ENCODE data around the gene DACT1.
"Not testable (repeated sequence)": the region's sequence is repeated elsewhere in the genome, so short reads cannot be mapped to it uniquely, and the experiment has no call there.

DACT1 gene, protein sequence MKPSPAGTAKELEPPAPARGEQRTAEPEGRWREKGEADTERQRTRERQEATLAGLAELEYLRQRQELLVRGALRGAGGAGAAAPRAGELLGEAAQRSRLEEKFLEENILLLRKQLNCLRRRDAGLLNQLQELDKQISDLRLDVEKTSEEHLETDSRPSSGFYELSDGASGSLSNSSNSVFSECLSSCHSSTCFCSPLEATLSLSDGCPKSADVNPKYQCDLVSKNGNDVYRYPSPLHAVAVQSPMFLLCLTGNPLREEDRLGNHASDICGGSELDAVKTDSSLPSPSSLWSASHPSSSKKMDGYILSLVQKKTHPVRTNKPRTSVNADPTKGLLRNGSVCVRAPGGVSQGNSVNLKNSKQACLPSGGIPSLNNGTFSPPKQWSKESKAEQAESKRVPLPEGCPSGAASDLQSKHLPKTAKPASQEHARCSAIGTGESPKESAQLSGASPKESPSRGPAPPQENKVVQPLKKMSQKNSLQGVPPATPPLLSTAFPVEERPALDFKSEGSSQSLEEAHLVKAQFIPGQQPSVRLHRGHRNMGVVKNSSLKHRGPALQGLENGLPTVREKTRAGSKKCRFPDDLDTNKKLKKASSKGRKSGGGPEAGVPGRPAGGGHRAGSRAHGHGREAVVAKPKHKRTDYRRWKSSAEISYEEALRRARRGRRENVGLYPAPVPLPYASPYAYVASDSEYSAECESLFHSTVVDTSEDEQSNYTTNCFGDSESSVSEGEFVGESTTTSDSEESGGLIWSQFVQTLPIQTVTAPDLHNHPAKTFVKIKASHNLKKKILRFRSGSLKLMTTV

GRCh38 chr14:58637391-58638230 is at the start of gene DACT1:
TSS of gene DACT1 (plus strand) at chr14:58637962. CDS start at chr14:58638203, 241 bp downstream.
- DNase-seq (ENCODE audit: low read depth in 1 of 2, low spot score in 1 of 2): peak in 1 of 2 donors; percentile 52

GRCh38 chr14:58588321-58588720 is 49.4 kb upstream of the DACT1 start:
- not testable (repeated sequence) for DNase-seq (ENCODE audit: low read depth in 1 of 2, low spot score in 1 of 2)

DNA sequence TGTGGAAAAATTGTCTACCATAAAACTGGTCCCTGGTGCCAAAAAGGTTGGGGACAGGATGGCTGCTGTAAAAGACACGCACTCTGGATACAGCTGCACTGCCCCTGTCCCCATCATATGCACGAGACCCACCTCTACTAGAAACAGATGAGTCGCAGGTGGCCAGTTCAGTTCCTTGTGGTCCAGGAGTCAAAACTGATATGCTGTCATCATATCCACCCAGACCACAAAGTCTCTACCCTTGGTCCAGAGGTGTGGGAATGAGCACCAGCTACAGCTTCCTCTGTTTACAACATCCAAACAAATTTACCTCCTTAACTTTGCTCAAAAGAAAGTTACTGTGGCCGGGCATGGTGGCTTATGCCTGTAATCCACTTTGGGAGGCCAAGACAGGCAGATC is 43.8 kb upstream of the DACT1 start:
- no peak for DNase-seq (ENCODE audit: low read depth in 1 of 2, low spot score in 1 of 2)

GRCh38 chr14:58597041-58597440 is 40.7 kb upstream of the DACT1 start:
- DNase-seq (ENCODE audit: low read depth in 1 of 2, low spot score in 1 of 2): no peak

DNA sequence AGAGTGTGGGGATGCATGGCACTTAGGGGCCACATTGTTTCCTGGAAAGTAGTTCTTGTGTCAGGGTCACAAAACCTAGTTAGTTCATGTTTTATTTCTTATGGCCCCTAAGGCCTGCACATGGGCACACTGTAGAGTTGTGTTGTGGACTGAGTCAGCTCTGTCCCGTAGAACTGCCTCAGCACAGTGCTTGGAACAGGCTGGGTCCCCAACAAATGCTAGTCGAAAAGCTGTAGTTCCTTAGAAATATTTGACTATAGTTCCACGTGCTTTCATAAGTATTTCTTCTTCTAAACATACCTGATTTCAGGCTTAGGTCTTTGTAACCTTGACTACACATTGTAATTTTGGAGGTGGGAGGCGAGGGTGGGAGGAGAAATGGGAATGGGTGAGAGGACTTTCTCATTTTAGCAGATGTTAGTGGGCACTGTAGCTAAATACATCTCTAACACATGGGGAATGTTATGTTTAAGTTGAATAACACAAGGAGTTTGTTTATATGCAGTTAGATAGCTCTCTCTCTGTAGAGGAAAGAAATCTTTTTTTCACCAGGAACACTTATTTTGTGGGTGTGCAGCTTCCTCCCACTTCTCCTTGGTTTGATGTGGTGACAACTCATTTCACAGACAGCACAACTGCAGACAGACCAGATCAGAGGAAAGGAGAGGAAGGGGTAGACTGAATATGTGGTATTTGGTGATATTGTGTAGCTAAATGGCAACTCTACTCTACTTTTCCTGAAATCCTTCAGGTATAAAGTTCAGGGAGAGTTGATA is 39.5 kb upstream of the DACT1 start:
- DNase-seq (ENCODE audit: low read depth in 1 of 2, low spot score in 1 of 2): no peak

DNA sequence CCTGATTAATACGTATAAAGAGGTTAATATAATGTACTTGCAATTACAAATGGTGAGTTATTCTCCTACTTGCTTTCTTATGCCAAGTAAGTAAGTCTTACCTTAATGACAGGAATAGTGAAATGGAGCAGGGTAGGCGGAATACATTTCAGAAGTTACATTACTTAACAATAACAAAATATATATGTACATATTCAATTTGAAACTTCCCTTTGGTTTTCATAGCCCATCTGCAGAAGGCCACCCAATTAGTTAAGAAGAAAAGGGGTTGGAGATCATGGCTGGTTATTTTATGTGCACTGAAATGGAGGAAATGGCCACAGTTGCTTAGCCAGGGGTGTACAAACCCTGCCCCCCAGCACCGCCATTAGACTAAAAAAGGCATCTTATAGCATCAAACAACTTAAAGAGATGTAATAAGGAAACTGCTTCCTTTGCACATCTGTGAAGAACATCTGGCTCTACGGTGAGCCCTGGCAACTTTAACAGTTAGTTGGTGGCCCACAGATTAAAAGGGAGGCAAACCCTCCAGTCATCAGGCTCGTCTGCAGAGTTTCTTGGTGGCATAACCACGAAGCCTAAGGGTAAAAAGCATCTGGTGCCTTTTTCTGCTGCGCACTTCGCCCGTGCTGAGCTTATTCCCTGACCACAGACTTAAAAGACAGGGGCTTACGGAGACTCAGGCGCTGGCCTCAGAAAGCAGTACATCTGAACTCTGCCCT is 38.8 kb upstream of the DACT1 start:
- DNase-seq (ENCODE audit: low read depth in 1 of 2, low spot score in 1 of 2): no peak

GRCh38 chr14:58599707-58600106 is 38.1 kb upstream of the DACT1 start:
- no peak for DNase-seq (ENCODE audit: low read depth in 1 of 2, low spot score in 1 of 2)

GRCh38 chr14:58605465-58605864 is 32.3 kb upstream of the DACT1 start:
- no peak for DNase-seq (ENCODE audit: low read depth in 1 of 2, low spot score in 1 of 2)

DNA sequence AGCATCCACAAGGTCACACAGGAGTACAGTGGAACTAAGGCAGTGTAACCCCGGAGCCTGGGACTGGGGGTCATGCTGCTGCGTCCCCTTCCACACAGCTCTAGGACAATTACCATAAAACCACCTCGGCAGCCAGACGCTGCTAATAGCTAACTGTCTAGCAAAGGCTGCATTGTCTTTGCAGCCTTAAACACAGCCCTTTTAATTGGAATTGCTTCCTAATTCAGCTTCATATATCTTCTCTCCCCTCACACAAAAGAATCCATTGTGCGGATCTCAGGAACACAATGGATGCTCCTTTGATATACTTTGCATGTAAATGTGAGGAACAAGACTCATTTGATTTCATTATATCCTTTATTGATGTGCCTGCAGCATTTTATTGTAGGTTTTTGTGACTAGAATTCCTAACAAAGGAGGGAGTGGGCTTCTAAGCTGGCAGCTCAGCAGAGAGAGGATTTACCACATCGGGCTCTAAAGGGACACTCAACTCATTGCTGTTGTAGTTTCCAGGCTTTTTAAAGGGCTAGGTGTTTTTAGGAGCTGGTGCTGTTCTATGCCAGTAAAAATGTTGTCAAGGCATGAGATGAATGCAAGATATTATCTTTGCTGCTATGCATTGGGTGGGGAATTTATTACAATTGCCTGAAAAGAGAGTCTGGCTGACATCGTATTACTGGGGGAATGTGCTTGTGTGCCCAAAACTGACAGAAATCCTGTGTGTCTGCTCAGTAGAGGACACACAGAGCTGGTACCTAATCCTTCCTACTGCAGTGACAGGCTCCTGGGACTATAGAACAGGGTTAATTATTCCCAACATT is 30.4 kb upstream of the DACT1 start:
- DNase-seq (ENCODE audit: low read depth in 1 of 2, low spot score in 1 of 2): no peak

DNA sequence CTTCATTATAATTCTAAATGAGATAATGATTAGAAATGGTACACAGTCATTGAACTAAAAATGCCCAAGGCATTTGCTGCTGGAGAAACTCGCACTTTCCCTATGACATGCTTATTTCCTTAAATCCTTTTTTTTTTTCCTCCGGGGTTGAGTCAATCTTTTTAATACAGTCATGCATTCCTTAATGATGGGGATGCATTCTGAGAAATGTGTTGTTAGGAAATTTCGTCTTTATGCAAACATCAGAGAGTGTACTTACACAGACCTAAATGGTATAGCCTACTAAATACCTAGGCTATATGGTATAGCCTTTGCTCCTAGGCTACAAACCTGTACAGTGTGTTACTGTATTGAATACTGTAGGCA is 29.8 kb upstream of the DACT1 start:
- no peak for DNase-seq (ENCODE audit: low read depth in 1 of 2, low spot score in 1 of 2)

DNA sequence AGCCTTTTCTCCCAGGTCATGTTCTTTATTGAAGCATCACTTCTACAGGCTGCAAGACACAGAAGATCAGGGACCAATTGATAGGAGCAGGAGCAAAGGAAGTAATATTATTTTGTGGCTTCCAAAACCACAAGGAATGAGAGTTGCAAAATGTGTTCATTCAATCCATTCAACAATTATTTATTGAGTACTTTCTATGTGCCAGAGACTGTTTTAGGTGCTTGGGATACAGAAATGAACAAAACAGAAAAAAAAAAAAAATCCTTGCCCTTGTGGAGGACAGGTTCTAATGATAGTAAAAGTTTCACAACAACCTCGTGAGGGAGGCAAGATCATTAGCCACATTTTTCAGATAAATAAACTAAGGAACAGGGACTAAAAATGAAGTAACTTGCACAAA is 20.1 kb upstream of the DACT1 start:
- DNase-seq (ENCODE audit: low read depth in 1 of 2, low spot score in 1 of 2): no peak

DNA sequence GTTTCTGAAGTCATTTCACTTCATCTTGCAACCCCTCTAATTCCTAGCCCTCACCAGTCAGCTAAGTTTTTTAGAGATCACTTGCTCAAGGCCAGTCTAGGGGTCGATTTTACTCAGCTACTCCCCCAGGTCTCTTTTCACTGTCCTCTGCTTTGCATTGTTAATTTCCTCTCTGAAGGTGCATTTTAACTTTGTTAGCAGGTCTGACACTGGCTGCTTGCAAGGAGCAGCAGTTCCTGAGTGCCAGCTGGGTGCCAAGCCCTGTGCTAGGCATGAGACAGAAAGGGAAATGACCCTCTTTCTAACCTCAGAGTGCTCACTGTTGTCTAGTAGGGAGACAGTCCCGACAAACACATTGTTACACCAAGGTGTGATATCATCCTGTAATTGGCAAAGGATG is 17.8 kb upstream of the DACT1 start:
- DNase-seq (ENCODE audit: low read depth in 1 of 2, low spot score in 1 of 2): no peak

DNA sequence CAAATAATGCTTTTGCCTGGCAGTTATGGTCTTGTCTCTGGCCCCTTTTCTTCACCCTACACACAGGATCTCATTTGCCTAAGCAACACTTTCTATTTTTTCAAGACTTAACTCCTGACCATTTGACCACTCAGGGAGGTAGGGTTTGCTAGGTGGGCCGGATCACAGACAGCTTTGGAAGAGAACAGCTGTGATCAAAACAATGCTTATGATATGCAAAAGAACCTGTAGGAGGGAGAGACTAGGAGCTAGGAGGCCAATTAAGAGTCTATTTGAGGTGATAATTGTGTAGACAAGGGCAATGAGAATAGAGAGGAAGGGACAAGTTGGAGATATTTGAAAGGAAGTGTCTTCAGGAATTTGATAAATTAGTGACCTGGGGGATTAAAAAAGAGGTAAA is 12.3 kb upstream of the DACT1 start:
- no peak for DNase-seq (ENCODE audit: low read depth in 1 of 2, low spot score in 1 of 2)

- no peak for DNase-seq (ENCODE audit: low read depth in 1 of 2, low spot score in 1 of 2)
Measured at GRCh38 chr14:58626431-58626831, 11.3 kb upstream of the DACT1 start.

DNA sequence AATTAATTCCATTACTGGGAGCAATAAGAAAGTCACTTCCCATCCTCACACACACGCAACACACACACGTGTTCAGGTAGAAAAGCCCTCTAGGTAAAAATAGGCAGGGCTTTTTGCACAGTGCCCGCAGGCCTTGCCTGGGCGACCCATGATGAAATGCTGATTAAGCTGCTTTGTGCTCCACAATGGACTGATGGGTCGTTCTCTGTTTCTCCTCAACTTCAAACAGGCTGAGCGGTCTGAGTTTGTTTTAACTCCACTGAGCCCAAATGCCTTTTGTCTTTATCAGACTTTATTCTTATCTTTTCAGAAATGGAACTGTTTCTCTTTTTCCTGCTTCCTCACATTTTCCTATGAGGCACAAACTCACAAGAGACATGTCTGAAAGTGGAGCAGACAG is 9.4 kb upstream of the DACT1 start:
- no peak for DNase-seq (ENCODE audit: low read depth in 1 of 2, low spot score in 1 of 2)

DNA sequence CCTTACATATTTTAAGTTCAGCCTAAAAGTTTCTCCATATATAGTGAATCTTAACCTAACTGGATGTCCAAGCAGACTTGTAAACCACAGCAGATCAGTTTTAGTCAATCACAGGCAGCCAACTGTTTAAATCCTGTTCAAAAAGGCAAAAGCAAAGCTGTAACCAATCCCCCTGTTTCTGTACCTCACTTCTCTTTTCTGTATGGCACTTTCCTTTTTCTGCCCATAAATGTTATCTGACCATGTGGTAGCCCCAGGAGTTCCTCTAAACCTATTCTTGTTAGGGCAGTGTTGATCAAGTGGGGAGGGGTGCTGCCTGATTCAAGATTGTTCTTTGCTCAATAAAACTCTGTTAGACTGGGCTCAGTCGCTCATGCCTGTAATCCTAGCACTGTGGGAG is 8.5 kb upstream of the DACT1 start:
- no peak for DNase-seq (ENCODE audit: low read depth in 1 of 2, low spot score in 1 of 2)

GRCh38 chr14:58631732-58632131 is 6.0 kb upstream of the DACT1 start:
- DNase-seq (ENCODE audit: low read depth in 1 of 2, low spot score in 1 of 2): no peak

GRCh38 chr14:58633831-58634230 is 3.9 kb upstream of the DACT1 start:
- DNase-seq (ENCODE audit: low read depth in 1 of 2, low spot score in 1 of 2): no peak

DNA sequence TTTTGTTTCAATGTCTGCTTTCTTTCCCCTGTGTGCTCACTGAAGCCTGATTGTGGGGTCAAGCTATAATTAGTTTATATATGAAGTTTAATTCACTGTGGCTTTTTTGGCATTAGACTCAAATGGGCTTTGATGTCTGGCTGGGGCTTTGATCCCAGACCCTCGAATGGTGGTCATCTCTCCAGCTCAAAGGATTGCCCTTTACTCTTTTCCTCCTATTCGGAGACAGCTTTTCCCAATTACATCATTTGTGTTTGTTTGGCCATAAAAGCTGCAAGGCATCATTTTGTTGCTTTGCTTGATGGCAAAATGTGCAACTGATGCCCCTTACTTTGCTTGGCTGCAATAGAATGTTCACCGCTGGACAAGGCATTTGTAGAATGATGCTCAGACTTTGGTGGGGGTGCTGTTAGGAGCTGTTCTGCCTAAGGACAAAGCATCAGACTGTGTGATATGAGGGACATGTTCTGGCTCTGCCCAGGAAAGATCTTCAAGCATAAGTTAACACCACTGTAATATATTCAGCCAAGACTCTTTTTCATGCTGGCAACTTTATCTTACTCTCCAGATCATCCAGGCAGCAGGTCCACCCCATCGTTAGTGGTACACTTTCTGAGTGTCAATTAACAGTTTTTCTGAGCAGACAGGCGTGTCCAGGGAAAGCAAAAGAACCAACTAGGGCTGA is 3.2 kb upstream of the DACT1 start:
- DNase-seq (ENCODE audit: low read depth in 1 of 2, low spot score in 1 of 2): no peak

All from stimulated activated CD4-positive, alpha-beta T cell treated with anti-CD3 and anti-CD28 coated beads, Interleukin-15, amount 100 ng/mL, for 1 hour (primary cell).